Measurements from ENCODE around the gene POU2AF2. TPM values are rescaled to one million over a fixed set of nuclear protein-coding genes. Genes with fewer than 3 reads are reported as not detected.

The POU2AF2 gene
- total RNA-seq, 4 donors from 2014 or later, result 1.9 to 4.4 TPM; not detected in 2

- Histone ChIP-seq H3K4me3 (no peak overlapping the region), H3K9me3 (no peaks in the 10 kb centered on the region), H3K27me3 (no peaks in the 10 kb centered on the region), H3K4me1 (peaks cover 0 to 15% (median 3%) of the 10 kb centered on the region in 4 donors), H3K27ac (peak overlapping the region in 2 of 4 donors; percentile 0 to 9), H3K36me3 (no peaks in the 10 kb centered on the region)
- intact Hi-C loops (cut with DNase I; ENCODE audit: low total_unique reads) (no loop called here), in situ Hi-C loops (cut with MboI; ENCODE audit: low pct_ligation_motif_present in 1 of 4, low pct_unique_long_range_greater_than_20kb in 1 of 4, low sequenced_read_pairs in 3 of 4) (no loop called here)
- TF ChIP-seq EP300 (IDR thresholded peaks at IDR 0.05; ENCODE audit: low read depth) (no peak), POLR2A (IDR thresholded peaks at IDR 0.05) (no peak), CTCF (IDR thresholded peaks at IDR 0.05) (no peak), POLR2AphosphoS5 (IDR thresholded peaks at IDR 0.05) (no peak)
- WGBS, 2 donors (ENCODE audit: low coverage in 1 of 2), result 75 to 82% methylated on average over 4 to 8 of the region's 8 CpGs
- no peak for DNase-seq
Observed at GRCh38 chr11:111327908-111328624, 82.5 kb downstream of the POU2AF2 start.

- H3K4me3 ChIP-seq, result no peak overlapping the region
- H3K9me3 ChIP-seq, result no peaks in the 10 kb centered on the region
- peaks cover 0 to 18% (median 8%) of the 10 kb centered on the region in 4 donors for H3K4me1 ChIP-seq
- no peaks in the 10 kb centered on the region for H3K27me3 ChIP-seq
- intact Hi-C loops (cut with DNase I; ENCODE audit: low total_unique reads) (no loop called here), in situ Hi-C loops (cut with MboI; ENCODE audit: low pct_ligation_motif_present in 1 of 4, low pct_unique_long_range_greater_than_20kb in 1 of 4, low sequenced_read_pairs in 3 of 4) (no loop called here)
- TF ChIP-seq POLR2AphosphoS5 (IDR thresholded peaks at IDR 0.05) (no peak), EP300 (IDR thresholded peaks at IDR 0.05; ENCODE audit: low read depth) (no peak), POLR2A (IDR thresholded peaks at IDR 0.05) (no peak), CTCF (IDR thresholded peaks at IDR 0.05) (no peak)
- peak overlapping the region in 2 of 4 donors; percentile 1 to 8 for H3K27ac ChIP-seq
- WGBS, 2 donors (ENCODE audit: low coverage in 1 of 2), result 86 to 92% methylated on average over 5 to 7 of the region's 7 CpGs
- DNase-seq, result no peak
- H3K36me3 ChIP-seq, result no peaks in the 10 kb centered on the region
Observed at GRCh38 chr11:111329306-111330204, 84.0 kb downstream of the POU2AF2 start.

- Histone ChIP-seq H3K27ac (peak overlapping the region in 2 of 4 donors; percentile 1 to 8), H3K4me1 (peaks cover 5 to 24% (median 16%) of the 10 kb centered on the region in 4 donors), H3K36me3 (no peaks in the 10 kb centered on the region), H3K9me3 (no peaks in the 10 kb centered on the region), H3K4me3 (no peak overlapping the region), H3K27me3 (no peaks in the 10 kb centered on the region)
- intact Hi-C loops (cut with DNase I; ENCODE audit: low total_unique reads) (no loop called here), in situ Hi-C loops (cut with MboI; ENCODE audit: low pct_ligation_motif_present in 1 of 4, low pct_unique_long_range_greater_than_20kb in 1 of 4, low sequenced_read_pairs in 3 of 4) (no loop called here)
- WGBS, 2 donors (ENCODE audit: low coverage in 1 of 2), result 81% methylated on average over 2 of the region's 2 CpGs; no CpG with 5 or more reads in 1 of the 2 donors
- DNase-seq, result no peak
- TF ChIP-seq CTCF (IDR thresholded peaks at IDR 0.05) (no peak), EP300 (IDR thresholded peaks at IDR 0.05; ENCODE audit: low read depth) (no peak), POLR2A (IDR thresholded peaks at IDR 0.05) (no peak), POLR2AphosphoS5 (IDR thresholded peaks at IDR 0.05) (no peak)
Observed at GRCh38 chr11:111330234-111330893, 84.8 kb downstream of the POU2AF2 start.

All from transverse colon (tissue), 4 donors.